DOHH2 (cell line): ENCODE results near the gene LARGE1.

Source experiments
- EZH2phosphoT487 ChIP-seq: fragments of 200-600 bp; sonication (generic); IDR thresholded peaks from 2 replicates; pipeline ENCODE4 v1.6.1; 2017; ENCODE audit warnings: borderline replicate concordance, mild to moderate bottlenecking, antibody characterized with exemption, low read length, moderate library complexity, mixed read lengths
- TF ChIP-seq, protein P1 (sequence below): fragments of 200-600 bp; sonication (generic); IDR thresholded peaks from one replicate; pipeline ENCODE4 v1.5.1; 2014; ENCODE audit warnings: antibody characterized with exemption, mild to moderate bottlenecking, low read depth, low read length; ENCODE audit not compliant: poor library complexity, severe bottlenecking

DNA sequence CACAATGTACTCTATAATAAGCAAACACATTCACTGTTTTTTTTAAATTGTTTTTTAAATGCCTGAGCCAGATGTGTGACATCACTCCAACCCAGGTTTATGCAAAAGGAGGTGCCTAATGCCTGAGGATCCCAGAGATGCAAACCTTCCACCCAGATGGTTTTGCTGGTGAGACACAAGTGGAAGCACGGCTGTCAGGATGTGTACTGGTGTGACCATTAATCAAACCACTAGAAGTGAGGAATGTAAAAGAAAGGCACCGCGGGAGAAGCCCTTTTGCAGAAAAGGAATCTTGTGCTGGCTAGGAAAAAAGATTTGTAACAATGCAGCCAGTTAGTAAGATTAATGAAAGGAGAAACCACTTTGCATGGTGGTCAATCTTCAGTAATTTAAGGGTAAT, 407.4 kb downstream of the LARGE1 start:
- TF ChIP-seq, protein P1, sequence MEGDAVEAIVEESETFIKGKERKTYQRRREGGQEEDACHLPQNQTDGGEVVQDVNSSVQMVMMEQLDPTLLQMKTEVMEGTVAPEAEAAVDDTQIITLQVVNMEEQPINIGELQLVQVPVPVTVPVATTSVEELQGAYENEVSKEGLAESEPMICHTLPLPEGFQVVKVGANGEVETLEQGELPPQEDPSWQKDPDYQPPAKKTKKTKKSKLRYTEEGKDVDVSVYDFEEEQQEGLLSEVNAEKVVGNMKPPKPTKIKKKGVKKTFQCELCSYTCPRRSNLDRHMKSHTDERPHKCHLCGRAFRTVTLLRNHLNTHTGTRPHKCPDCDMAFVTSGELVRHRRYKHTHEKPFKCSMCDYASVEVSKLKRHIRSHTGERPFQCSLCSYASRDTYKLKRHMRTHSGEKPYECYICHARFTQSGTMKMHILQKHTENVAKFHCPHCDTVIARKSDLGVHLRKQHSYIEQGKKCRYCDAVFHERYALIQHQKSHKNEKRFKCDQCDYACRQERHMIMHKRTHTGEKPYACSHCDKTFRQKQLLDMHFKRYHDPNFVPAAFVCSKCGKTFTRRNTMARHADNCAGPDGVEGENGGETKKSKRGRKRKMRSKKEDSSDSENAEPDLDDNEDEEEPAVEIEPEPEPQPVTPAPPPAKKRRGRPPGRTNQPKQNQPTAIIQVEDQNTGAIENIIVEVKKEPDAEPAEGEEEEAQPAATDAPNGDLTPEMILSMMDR = no peak
- no peak for TF ChIP-seq EZH2phosphoT487
